IPS DF 6.9 (cell line): ENCODE results near the gene ZCCHC3.

Experiments used
- DNase-seq: peaks from one replicate; pipeline ENCODE4 v3.0.0-alpha.2; 2013; ENCODE audit warnings: low read depth, low spot score
- H3K27ac ChIP-seq: one replicate; pipeline ENCODE4 v1.5.1; 2013; ENCODE audit warnings: low read length, control low read depth
- H3K27me3 ChIP-seq: 2 replicates; pipeline ENCODE4 v1.6.1; 2013; ENCODE audit warnings: mild to moderate bottlenecking, low read length; ENCODE audit not compliant: control insufficient read depth, insufficient read depth
- H3K36me3 ChIP-seq: 2 replicates; pipeline ENCODE4 v1.6.1; 2013; ENCODE audit warnings: low read length; ENCODE audit not compliant: control insufficient read depth, insufficient read depth
- H3K4me1 ChIP-seq: 2 replicates; pipeline ENCODE4 v1.6.1; 2013; ENCODE audit warnings: low read length; ENCODE audit not compliant: control insufficient read depth, insufficient read depth
- H3K4me3 ChIP-seq: 2 replicates; pipeline ENCODE4 v1.5.1; 2013; ENCODE audit warnings: mild to moderate bottlenecking, low read length
- H3K9me3 ChIP-seq: 2 replicates; pipeline ENCODE4 v1.6.1; 2013; ENCODE audit warnings: low read length, inconsistent platforms; ENCODE audit not compliant: control insufficient read depth, insufficient read depth
- WGBS: extraction: QIAGEN DNeasy Blood & Tissue Kit; methylation state at CpG from one replicate; pipeline ENCODE4 v1.1.7; 2013; ENCODE audit warnings: mixed read lengths, missing lambda C conversion rate; ENCODE audit not compliant: insufficient read length, insufficient coverage; 5-methylcytosine and 5-hydroxymethylcytosine counted together

Gene ZCCHC3

GRCh38 chr20:284172-284571 lies 13.2 kb upstream of the ZCCHC3 start:
- H3K4me3 ChIP-seq: no peak overlapping the region
- no peaks in the 10 kb centered on the region for H3K9me3 ChIP-seq
- H3K36me3 ChIP-seq: no peaks in the 10 kb centered on the region
- H3K27ac ChIP-seq: no peak overlapping the region
- DNase-seq: no peak
- no peaks in the 10 kb centered on the region for H3K27me3 ChIP-seq
- no CpG with 5 or more reads among the region's 3 CpGs for WGBS
- no peaks in the 10 kb centered on the region for H3K4me1 ChIP-seq

GRCh38 chr20:286508-286907 lies 10.9 kb upstream of the ZCCHC3 start:
- DNase-seq: no peak
- H3K9me3 ChIP-seq: no peaks in the 10 kb centered on the region
- H3K27ac ChIP-seq: no peak overlapping the region
- H3K4me1 ChIP-seq: no peaks in the 10 kb centered on the region
- no peaks in the 10 kb centered on the region for H3K36me3 ChIP-seq
- H3K4me3 ChIP-seq: no peak overlapping the region
- WGBS: no CpG with 5 or more reads among the region's 2 CpGs
- H3K27me3 ChIP-seq: no peaks in the 10 kb centered on the region

- Histone ChIP-seq H3K4me1 (no peaks in the 10 kb centered on the region), H3K4me3 (no peak overlapping the region), H3K27ac (no peak overlapping the region), H3K9me3 (no peaks in the 10 kb centered on the region), H3K27me3 (no peaks in the 10 kb centered on the region), H3K36me3 (no peaks in the 10 kb centered on the region)
- no CpG with 5 or more reads among the region's 3 CpGs for WGBS
- no peak for DNase-seq
Measured at GRCh38 chr20:288956-289692, 8.2 kb upstream of the ZCCHC3 start.

GRCh38 chr20:289693-290083 lies 7.7 kb upstream of the ZCCHC3 start:
- Histone ChIP-seq H3K27ac (no peak overlapping the region), H3K36me3 (no peaks in the 10 kb centered on the region), H3K9me3 (no peaks in the 10 kb centered on the region), H3K4me1 (no peaks in the 10 kb centered on the region), H3K27me3 (no peaks in the 10 kb centered on the region), H3K4me3 (peak overlapping the region; percentile 55; the same call in 1 of the 2 replicates)
- DNase-seq: no peak
- no CpG with 5 or more reads among the region's 2 CpGs for WGBS

- H3K9me3 ChIP-seq: no peaks in the 10 kb centered on the region
- H3K36me3 ChIP-seq: no peaks in the 10 kb centered on the region
- H3K27ac ChIP-seq: no peak within 1 kb of the TSS
- no CpG with 5 or more reads among the region's 43 CpGs for WGBS
- no peaks in the 10 kb centered on the region for H3K27me3 ChIP-seq
- DNase-seq: peak; percentile 79
- H3K4me3 ChIP-seq: peak within 1 kb of the TSS; percentile 55; the same call in 1 of the 2 replicates
- H3K4me1 ChIP-seq: no peaks in the 10 kb centered on the region
Measured at GRCh38 chr20:290084-290831, 7.1 kb upstream of the ZCCHC3 start, which contains the start of gene C20orf96. Gene C20orf96 (minus strand): TSS chr20:290750. CDS start chr20:290610, 140 bp downstream.

- H3K9me3 ChIP-seq: no peaks in the 10 kb centered on the region
- no peak overlapping the region for H3K27ac ChIP-seq
- H3K4me3 ChIP-seq: no peak overlapping the region
- H3K4me1 ChIP-seq: no peaks in the 10 kb centered on the region
- WGBS: no CpG with 5 or more reads among the region's 5 CpGs
- H3K36me3 ChIP-seq: no peaks in the 10 kb centered on the region
- H3K27me3 ChIP-seq: no peaks in the 10 kb centered on the region
- no peak for DNase-seq
Measured at GRCh38 chr20:294602-295001, 2.8 kb upstream of the ZCCHC3 start.

GRCh38 chr20:295804-296203 lies 1.6 kb upstream of the ZCCHC3 start:
- 0 out of 2 replicates have a peak, but pooled peaks cover 3% of the 10 kb centered on the region for H3K4me1 ChIP-seq
- WGBS: no CpG with 5 or more reads among the region's 4 CpGs

GRCh38 chr20:297925-298775 lies 780 bp downstream of the ZCCHC3 start:
- WGBS: no CpG with 5 or more reads among the region's 75 CpGs
- no peaks in the 10 kb centered on the region for H3K9me3 ChIP-seq
- peaks cover 8% of the 10 kb centered on the region; the same call in 1 of the 2 replicates for H3K4me1 ChIP-seq
- no peaks in the 10 kb centered on the region for H3K27me3 ChIP-seq
- no peak for DNase-seq
- H3K4me3 ChIP-seq: peak overlapping the region; percentile 66
- H3K36me3 ChIP-seq: no peaks in the 10 kb centered on the region
- H3K27ac ChIP-seq: no peak overlapping the region

More at GRCh38 chr20:295804-296203, 1.6 kb upstream of the ZCCHC3 start:
- Histone ChIP-seq H3K4me3 (no peak overlapping the region), H3K27ac (no peak overlapping the region), H3K27me3 (no peaks in the 10 kb centered on the region), H3K9me3 (no peaks in the 10 kb centered on the region), H3K36me3 (no peaks in the 10 kb centered on the region)
- DNase-seq: no peak

GRCh38 chr20:298776-299391 lies 1.5 kb downstream of the ZCCHC3 start:
- DNase-seq: no peak
- H3K9me3 ChIP-seq: no peaks in the 10 kb centered on the region
- peak overlapping the region; percentile 66 for H3K4me3 ChIP-seq
- no peak overlapping the region for H3K27ac ChIP-seq
- H3K27me3 ChIP-seq: no peaks in the 10 kb centered on the region
- peaks cover 8% of the 10 kb centered on the region; the same call in 1 of the 2 replicates for H3K4me1 ChIP-seq
- H3K36me3 ChIP-seq: no peaks in the 10 kb centered on the region
- no CpG with 5 or more reads among the region's 15 CpGs for WGBS
